NCI-H2029 treated with DMSO at 0.1 percent for 48 hours (cell line): Measurements from ENCODE around the gene PRPS1.
"Not testable (repeated sequence)": the region's sequence is repeated elsewhere in the genome, so short reads cannot be mapped to it uniquely, and the experiment has no call there.

ENCODE experiments used
- DNase-seq: peaks from one replicate; lab custom pipeline; 2025; lab: John Stamatoyannopoulos, UW

The PRPS1 gene

GRCh38 chrX:107630031-107630689 lies 1.9 kb downstream of the PRPS1 start:
- DNase-seq = no peak

- no peak for DNase-seq
Measured at GRCh38 chrX:107632346-107632745, 4.0 kb downstream of the PRPS1 start.

- DNase-seq = no peak
Measured at GRCh38 chrX:107646735-107647134, 18.4 kb downstream of the PRPS1 start.

- DNase-seq = no peak
Measured at GRCh38 chrX:107648332-107648731, 20.0 kb downstream of the PRPS1 start.

- DNase-seq = no peak
Measured at GRCh38 chrX:107654566-107654871, 26.2 kb downstream of the PRPS1 start.

- DNase-seq = peak; percentile 6
Measured at GRCh38 chrX:107654872-107655761, 26.8 kb downstream of the PRPS1 start.

- no peak for DNase-seq
Measured at GRCh38 chrX:107656978-107657377, 28.7 kb downstream of the PRPS1 start.

GRCh38 chrX:107658660-107659059 lies 30.4 kb downstream of the PRPS1 start:
- no peak for DNase-seq

- DNase-seq = no peak
Measured at GRCh38 chrX:107659286-107659685, 31.0 kb downstream of the PRPS1 start.

GRCh38 chrX:107659768-107660167 lies 31.5 kb downstream of the PRPS1 start:
- DNase-seq = peak; percentile 37

GRCh38 chrX:107662145-107662544 lies 33.8 kb downstream of the PRPS1 start:
- DNase-seq = no peak

GRCh38 chrX:107662824-107663223 lies 34.5 kb downstream of the PRPS1 start:
- no peak for DNase-seq

GRCh38 chrX:107666931-107667330 lies 38.6 kb downstream of the PRPS1 start:
- no peak for DNase-seq

GRCh38 chrX:107667426-107667825 lies 39.1 kb downstream of the PRPS1 start:
- no peak for DNase-seq

- DNase-seq = not testable (repeated sequence)
Measured at GRCh38 chrX:107668710-107669109, 40.4 kb downstream of the PRPS1 start.

GRCh38 chrX:107669261-107669660 lies 41.0 kb downstream of the PRPS1 start:
- no peak for DNase-seq

- no peak for DNase-seq
Measured at GRCh38 chrX:107669885-107670628, 41.7 kb downstream of the PRPS1 start.

- not testable (repeated sequence) for DNase-seq
Measured at GRCh38 chrX:107671256-107671655, 42.9 kb downstream of the PRPS1 start.

GRCh38 chrX:107672955-107673378 lies 44.7 kb downstream of the PRPS1 start:
- DNase-seq = no peak

GRCh38 chrX:107673431-107673830 lies 45.1 kb downstream of the PRPS1 start:
- no peak for DNase-seq

GRCh38 chrX:107673933-107674479 lies 45.7 kb downstream of the PRPS1 start:
- DNase-seq = no peak
